Astrocyte (in vitro differentiated cells and primary cell): ENCODE results near the gene NNAT. TPM values are rescaled to one million over a fixed set of nuclear protein-coding genes. Genes with fewer than 3 reads are reported as not detected.

Experiments
- DNase-seq: peaks from one replicate; pipeline ENCODE4 v3.0.0-alpha.2; 2010; ENCODE audit warnings: low read depth
- FAIRE-seq: peaks from 2 replicates; lab custom pipeline; 2011; peaks lifted over from hg19 to GRCh38; lab: Jason Lieb, UNC
- H2AFZ ChIP-seq: 2 replicates; pipeline ENCODE4 v1.6.0; 2012; ENCODE audit warnings: low read depth, low read length, inconsistent platforms
- H3K27ac ChIP-seq: 2 replicates; pipeline ENCODE4 v1.5.1; 2011; ENCODE audit warnings: low read depth, low read length, inconsistent platforms
- H3K27me3 ChIP-seq: 2 replicates; pipeline ENCODE4 v1.6.0; 2011; ENCODE audit warnings: low read length, inconsistent platforms; ENCODE audit not compliant: insufficient read depth
- H3K36me3 ChIP-seq: 2 replicates; pipeline ENCODE4 v1.5.1; 2011; ENCODE audit warnings: low read length, inconsistent platforms; ENCODE audit not compliant: insufficient read depth
- H3K4me1 ChIP-seq: 2 replicates; pipeline ENCODE4 v1.5.1; 2011; ENCODE audit warnings: low read length, inconsistent platforms; ENCODE audit not compliant: insufficient read depth
- H3K4me2 ChIP-seq: 2 replicates; pipeline ENCODE4 v1.6.0; 2012; ENCODE audit warnings: low read length, inconsistent platforms
- H3K4me3 ChIP-seq: 2 replicates; pipeline ENCODE4 v1.5.1; 2011; ENCODE audit warnings: low read depth, mild to moderate bottlenecking, low read length, inconsistent platforms; ENCODE audit not compliant: insufficient read depth
- H3K79me2 ChIP-seq: 2 replicates; pipeline ENCODE4 v1.6.0; 2012; ENCODE audit warnings: mild to moderate bottlenecking, low read length, inconsistent platforms; ENCODE audit not compliant: insufficient read depth
- H3K9ac ChIP-seq: 2 replicates; pipeline ENCODE4 v1.6.0; 2012; ENCODE audit warnings: mild to moderate bottlenecking, low read length, inconsistent platforms
- H3K9me3 ChIP-seq: 2 replicates; pipeline ENCODE4 v1.5.1; 2012; ENCODE audit warnings: low read depth, mild to moderate bottlenecking, low read length, inconsistent platforms; ENCODE audit not compliant: insufficient read depth
- H4K20me1 ChIP-seq: 2 replicates; pipeline ENCODE4 v1.6.0; 2012; ENCODE audit warnings: low read length, inconsistent platforms; ENCODE audit not compliant: insufficient read depth
- H3K27ac Mint-ChIP-seq: one replicate; pipeline ENCODE4 v1.8.0; 2021; ENCODE audit warnings: mild to moderate bottlenecking, mixed read lengths; ENCODE audit not compliant: unreplicated experiment
- H3K27me3 Mint-ChIP-seq: one replicate; pipeline ENCODE4 v1.8.0; 2021; ENCODE audit warnings: low read depth, mixed read lengths; ENCODE audit not compliant: unreplicated experiment
- H3K36me3 Mint-ChIP-seq: one replicate; pipeline ENCODE4 v1.8.0; 2021; ENCODE audit warnings: low read depth, mixed read lengths; ENCODE audit not compliant: unreplicated experiment
- H3K4me1 Mint-ChIP-seq: one replicate; pipeline ENCODE4 v1.8.0; 2021; ENCODE audit warnings: low read depth, mixed read lengths; ENCODE audit not compliant: unreplicated experiment
- H3K4me3 Mint-ChIP-seq: one replicate; pipeline ENCODE4 v1.8.0; 2021; ENCODE audit warnings: mild to moderate bottlenecking, moderate library complexity, mixed read lengths; ENCODE audit not compliant: unreplicated experiment
- H3K9me3 Mint-ChIP-seq: one replicate; pipeline ENCODE4 v1.8.0; 2021; ENCODE audit warnings: mild to moderate bottlenecking, mixed read lengths; ENCODE audit not compliant: unreplicated experiment
- CTCF ChIP-seq: IDR thresholded peaks from 2 replicates; pipeline ENCODE4 v1.5.1; 2011; ENCODE audit warnings: low read depth, mild to moderate bottlenecking, inconsistent platforms, low read length, moderate library complexity; ENCODE audit not compliant: insufficient read depth
- EZH2 ChIP-seq: IDR thresholded peaks from 2 replicates; pipeline ENCODE4 v1.6.1; 2012; ENCODE audit warnings: mild to moderate bottlenecking, low read length, inconsistent platforms; ENCODE audit not compliant: insufficient read depth
- total RNA-seq: library from RNA; stranded (reverse); gene quantifications from 2 replicates; pipeline ENCODE4 v1.2.1, GENCODE V29; 2021

Gene NNAT
- total RNA-seq, 1 donor from 2014 or later = 3.6 TPM

- H3K4me1 Mint-ChIP-seq = peaks cover 2% of the 10 kb centered on the region
- peaks cover 14% of the 10 kb centered on the region for H3K9me3 Mint-ChIP-seq
- no peaks in the 10 kb centered on the region for H3K4me1 ChIP-seq
- DNase-seq (no peak), FAIRE-seq (no peak)
- H3K36me3 ChIP-seq = no peaks in the 10 kb centered on the region
- TF ChIP-seq CTCF = no peak
- no peak overlapping the region for H3K4me3 Mint-ChIP-seq
- peaks cover 25% of the 10 kb centered on the region for H3K27me3 ChIP-seq
- H3K79me2 ChIP-seq = no peaks in the 10 kb centered on the region
- no peak overlapping the region for H3K27ac ChIP-seq
- no peak overlapping the region for H3K4me3 ChIP-seq
- no peaks in the 10 kb centered on the region for H3K9me3 ChIP-seq
- peaks cover 47% of the 10 kb centered on the region for H3K27me3 Mint-ChIP-seq
- no peak overlapping the region for H2AFZ ChIP-seq
- H3K27ac Mint-ChIP-seq = no peak overlapping the region
- H3K4me2 ChIP-seq = no peak overlapping the region
- H3K9ac ChIP-seq = no peak overlapping the region
- no peaks in the 10 kb centered on the region for H4K20me1 ChIP-seq
- H3K36me3 Mint-ChIP-seq = peaks cover 3% of the 10 kb centered on the region
These were observed 47.6 kb upstream of the NNAT start for GRCh38 chr20:37473249-37474000.

- no peak overlapping the region for H3K27ac ChIP-seq
- H3K4me1 ChIP-seq = no peaks in the 10 kb centered on the region
- no peak overlapping the region for H3K4me3 ChIP-seq
- Mint-ChIP-seq H3K36me3 (peaks cover 5% of the 10 kb centered on the region), H3K4me3 (no peak overlapping the region), H3K9me3 (peaks cover 15% of the 10 kb centered on the region), H3K27ac (no peak overlapping the region), H3K27me3 (peaks cover 45% of the 10 kb centered on the region), H3K4me1 (peaks cover 2% of the 10 kb centered on the region)
- H3K36me3 ChIP-seq = no peaks in the 10 kb centered on the region
- no peak for FAIRE-seq
- H3K79me2 ChIP-seq = no peaks in the 10 kb centered on the region
- TF ChIP-seq CTCF = no peak
- H3K9ac ChIP-seq = no peak overlapping the region
- no peak overlapping the region for H3K4me2 ChIP-seq
- DNase-seq = no peak
- no peak overlapping the region for H2AFZ ChIP-seq
- no peaks in the 10 kb centered on the region for H4K20me1 ChIP-seq
- H3K9me3 ChIP-seq = no peaks in the 10 kb centered on the region
- H3K27me3 ChIP-seq = peaks cover 30% of the 10 kb centered on the region
These were observed 46.7 kb upstream of the NNAT start for GRCh38 chr20:37474386-37474785.

GRCh38 chr20:37475252-37475651, 45.8 kb upstream of the NNAT start:
- FAIRE-seq (no peak), DNase-seq (no peak)
- Histone ChIP-seq H3K79me2 (no peaks in the 10 kb centered on the region), H3K27me3 (peaks cover 36% of the 10 kb centered on the region), H2AFZ (no peak overlapping the region), H4K20me1 (no peaks in the 10 kb centered on the region), H3K9me3 (no peaks in the 10 kb centered on the region), H3K4me2 (no peak overlapping the region), H3K4me3 (no peak overlapping the region), H3K9ac (no peak overlapping the region), H3K4me1 (no peaks in the 10 kb centered on the region), H3K36me3 (no peaks in the 10 kb centered on the region), H3K27ac (no peak overlapping the region)
- H3K27ac Mint-ChIP-seq = no peak overlapping the region
- H3K36me3 Mint-ChIP-seq = peaks cover 7% of the 10 kb centered on the region
- peaks cover 48% of the 10 kb centered on the region for H3K27me3 Mint-ChIP-seq
- TF ChIP-seq CTCF (no peak), EZH2 (no peak)
- peaks cover 18% of the 10 kb centered on the region for H3K9me3 Mint-ChIP-seq
- no peak overlapping the region for H3K4me3 Mint-ChIP-seq
- H3K4me1 Mint-ChIP-seq = peaks cover 2% of the 10 kb centered on the region
